ENCODE results near the gene HMGCS2. TPM values are rescaled to one million over a fixed set of nuclear protein-coding genes. Genes with fewer than 3 reads are reported as not detected.
A peak's percentile ranks its signal among the peaks of the same experiment; 100 is the strongest.

Gene HMGCS2
- total RNA-seq, 4 donors from 2014 or later = 10.9 to 1,165 (median 71.0) TPM

DNA sequence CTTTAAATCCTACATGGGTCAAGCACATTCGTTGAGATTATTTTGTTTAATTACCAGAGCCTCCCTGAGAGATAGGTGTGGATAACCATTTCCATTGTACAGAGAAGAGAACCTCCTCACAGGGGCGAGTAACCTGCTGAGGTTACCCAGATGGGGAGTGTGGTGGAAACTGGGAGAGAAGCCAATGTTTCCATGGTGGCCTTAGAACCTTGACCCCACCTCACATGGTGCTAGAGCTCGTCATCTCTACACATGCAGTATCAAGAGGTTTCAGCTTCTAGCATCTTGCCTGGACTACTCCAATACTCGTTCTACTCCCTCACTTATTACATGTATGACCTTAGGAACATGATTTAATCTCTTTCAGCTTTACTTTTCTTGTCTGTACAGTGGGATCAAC is 37.8 kb upstream of the HMGCS2 start:
- TF ChIP-seq CTCF (IDR thresholded peaks at IDR 0.05) = no peak
- no peak for TF ChIP-seq POLR2A (IDR thresholded peaks at IDR 0.05)
- DNase-seq = peak in 1 of 3 donors; percentile 52
- no peaks in the 10 kb centered on the region for H3K9me3 ChIP-seq

GRCh38 chr1:119805746-119806145 is 37.0 kb upstream of the HMGCS2 start:
- Histone ChIP-seq H3K4me1 (no peaks in the 10 kb centered on the region), H3K27me3 (no peaks in the 10 kb centered on the region), H3K4me3 (no peak overlapping the region), H3K36me3 (no peaks in the 10 kb centered on the region), H3K27ac (no peak overlapping the region), H3K9me3 (no peaks in the 10 kb centered on the region)
- no peak for DNase-seq
- TF ChIP-seq POLR2A (IDR thresholded peaks at IDR 0.05) (no peak), CTCF (IDR thresholded peaks at IDR 0.05) (no peak)

More for the DNA sequence above, 37.8 kb upstream of the HMGCS2 start:
- Histone ChIP-seq H3K27ac (no peak overlapping the region), H3K4me3 (no peak overlapping the region), H3K4me1 (no peaks in the 10 kb centered on the region), H3K27me3 (no peaks in the 10 kb centered on the region), H3K36me3 (no peaks in the 10 kb centered on the region)

- no peaks in the 10 kb centered on the region for H3K36me3 ChIP-seq
- no peaks in the 10 kb centered on the region for H3K4me1 ChIP-seq
- no peak for TF ChIP-seq POLR2A (IDR thresholded peaks at IDR 0.05)
- TF ChIP-seq CTCF (IDR thresholded peaks at IDR 0.05) = no peak
- H3K4me3 ChIP-seq = no peak overlapping the region
- H3K27me3 ChIP-seq = no peaks in the 10 kb centered on the region
- no peaks in the 10 kb centered on the region for H3K9me3 ChIP-seq
- H3K27ac ChIP-seq = no peak overlapping the region
- DNase-seq = no peak
Measured at GRCh38 chr1:119805247-119805646, 36.5 kb upstream of the HMGCS2 start.

DNA sequence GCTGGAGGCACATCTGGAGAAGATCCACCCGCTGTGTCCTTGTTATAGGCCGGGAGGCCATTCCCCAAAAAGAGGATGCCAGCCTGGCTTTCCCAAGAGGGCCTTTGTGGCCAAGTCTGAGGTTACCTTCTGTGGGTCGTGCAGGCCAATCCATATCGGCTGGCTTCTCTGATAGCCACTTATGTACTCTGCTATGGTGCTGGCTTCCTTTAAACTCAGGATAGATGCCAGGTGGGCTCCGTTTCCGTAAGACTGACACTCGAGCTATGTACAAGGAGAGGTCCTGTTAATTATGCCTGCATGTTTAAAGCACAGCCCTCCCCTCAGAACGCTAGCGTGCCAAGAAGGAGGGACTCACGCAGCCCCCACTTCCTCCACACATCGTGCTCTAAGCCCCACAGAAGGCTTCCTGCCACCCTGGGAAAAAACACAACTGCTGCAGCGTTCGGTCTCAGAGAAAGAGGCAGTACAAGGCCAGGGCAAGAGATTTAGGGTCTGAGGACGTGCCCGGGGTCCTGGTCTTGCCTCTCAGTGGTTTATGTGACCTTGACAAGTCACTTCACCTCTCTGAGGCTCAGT is 31.0 kb upstream of the HMGCS2 start:
- Histone ChIP-seq H3K4me1 (no peaks in the 10 kb centered on the region), H3K27ac (no peak overlapping the region), H3K36me3 (no peaks in the 10 kb centered on the region), H3K4me3 (no peak overlapping the region), H3K9me3 (no peaks in the 10 kb centered on the region), H3K27me3 (no peaks in the 10 kb centered on the region)
- no peak for TF ChIP-seq POLR2A (IDR thresholded peaks at IDR 0.05)
- no peak for TF ChIP-seq CTCF (IDR thresholded peaks at IDR 0.05)
- DNase-seq = no peak

DNA sequence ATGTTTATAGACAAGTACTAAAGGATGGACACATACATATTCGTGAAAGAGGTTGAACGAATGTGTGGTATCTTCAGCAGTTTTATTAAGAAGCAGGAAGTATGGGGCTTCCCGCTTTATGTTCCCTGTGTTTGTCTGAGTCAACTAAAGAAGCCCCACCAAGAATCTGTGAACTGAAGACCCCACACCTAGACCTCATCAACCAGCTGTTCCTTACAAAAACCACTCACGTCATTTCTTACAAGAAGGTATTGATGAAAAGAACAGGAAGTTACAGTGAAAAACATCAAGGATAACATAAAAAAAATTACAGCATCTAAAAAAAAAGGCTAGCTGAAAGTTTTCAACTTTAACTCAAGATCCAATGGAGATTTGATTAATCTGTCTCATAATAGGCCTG is 30.3 kb upstream of the HMGCS2 start:
- no peak for DNase-seq
- H3K27ac ChIP-seq = no peak overlapping the region
- no peaks in the 10 kb centered on the region for H3K9me3 ChIP-seq
- TF ChIP-seq CTCF (IDR thresholded peaks at IDR 0.05) = no peak
- TF ChIP-seq POLR2A (IDR thresholded peaks at IDR 0.05) = no peak
- H3K36me3 ChIP-seq = no peaks in the 10 kb centered on the region
- no peaks in the 10 kb centered on the region for H3K27me3 ChIP-seq
- no peak overlapping the region for H3K4me3 ChIP-seq
- H3K4me1 ChIP-seq = no peaks in the 10 kb centered on the region

GRCh38 chr1:119797606-119798005 is 28.9 kb upstream of the HMGCS2 start:
- no peak overlapping the region for H3K27ac ChIP-seq
- H3K4me1 ChIP-seq = no peaks in the 10 kb centered on the region

More at GRCh38 chr1:119797606-119798005, 28.9 kb upstream of the HMGCS2 start:
- Histone ChIP-seq H3K4me3 (no peak overlapping the region), H3K9me3 (no peaks in the 10 kb centered on the region), H3K27me3 (no peaks in the 10 kb centered on the region), H3K36me3 (no peaks in the 10 kb centered on the region)
- no peak for DNase-seq
- TF ChIP-seq CTCF (IDR thresholded peaks at IDR 0.05) = no peak
- TF ChIP-seq POLR2A (IDR thresholded peaks at IDR 0.05) = no peak
